ENCODE data around the gene PPP4R2. TPM values are rescaled to one million over a fixed set of nuclear protein-coding genes. Genes with fewer than 3 reads are reported as not detected.

PPP4R2 gene
- total RNA-seq, 1 experiment from 2014 or later: 63.2 TPM

DNA sequence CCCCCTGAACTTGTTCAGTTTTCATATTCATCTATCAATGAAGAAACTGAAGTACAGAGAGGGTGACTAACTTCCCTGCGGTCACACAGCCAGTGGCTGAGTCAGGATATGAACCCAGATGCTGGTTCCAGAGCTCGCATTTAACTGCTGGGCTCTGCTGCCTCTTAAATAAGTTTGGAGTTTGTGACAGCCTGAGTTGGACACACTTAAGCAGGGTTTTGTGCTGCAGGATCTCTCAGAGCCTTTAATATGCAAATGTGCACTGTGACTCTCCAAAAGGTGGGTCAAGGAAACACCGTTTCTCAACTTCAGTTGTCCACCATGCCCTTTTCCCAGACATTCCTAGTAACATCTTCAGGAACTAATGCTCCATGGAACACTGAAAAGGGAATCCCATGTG is 110.6 kb downstream of the PPP4R2 start:
- POLR2A ChIA-PET (ENCODE audit: unreplicated experiment): no interaction called here
- no peaks in the 10 kb centered on the region for H3K9me3 ChIP-seq (ENCODE audit: insufficient read depth, low read depth)
- no peak overlapping the region for H2AFZ ChIP-seq
- no TSS peak for BruUV-seq (replicated peaks)
- no peaks in the 10 kb centered on the region for H3F3A ChIP-seq (ENCODE audit: insufficient read depth, low read depth)
- no peaks in the 10 kb centered on the region for H3K79me2 ChIP-seq (ENCODE audit: low read depth)
- H4K20me1 ChIP-seq (ENCODE audit: insufficient read depth): no peaks in the 10 kb centered on the region
- no peak overlapping the region for H3K4me2 ChIP-seq
- no peaks in the 10 kb centered on the region for H3K9me2 ChIP-seq (ENCODE audit: insufficient read depth)
- H3K4me3 ChIP-seq: no peak overlapping the region
- H3K36me3 ChIP-seq (ENCODE audit: low read depth): no peaks in the 10 kb centered on the region
- CTCF ChIA-PET: no interaction called here
- DNase-seq: no peak
- no peak for TF ChIP-seq EZH2 (IDR thresholded peaks at IDR 0.05; ENCODE audit: low read depth)
- TF ChIP-seq, protein P1, sequence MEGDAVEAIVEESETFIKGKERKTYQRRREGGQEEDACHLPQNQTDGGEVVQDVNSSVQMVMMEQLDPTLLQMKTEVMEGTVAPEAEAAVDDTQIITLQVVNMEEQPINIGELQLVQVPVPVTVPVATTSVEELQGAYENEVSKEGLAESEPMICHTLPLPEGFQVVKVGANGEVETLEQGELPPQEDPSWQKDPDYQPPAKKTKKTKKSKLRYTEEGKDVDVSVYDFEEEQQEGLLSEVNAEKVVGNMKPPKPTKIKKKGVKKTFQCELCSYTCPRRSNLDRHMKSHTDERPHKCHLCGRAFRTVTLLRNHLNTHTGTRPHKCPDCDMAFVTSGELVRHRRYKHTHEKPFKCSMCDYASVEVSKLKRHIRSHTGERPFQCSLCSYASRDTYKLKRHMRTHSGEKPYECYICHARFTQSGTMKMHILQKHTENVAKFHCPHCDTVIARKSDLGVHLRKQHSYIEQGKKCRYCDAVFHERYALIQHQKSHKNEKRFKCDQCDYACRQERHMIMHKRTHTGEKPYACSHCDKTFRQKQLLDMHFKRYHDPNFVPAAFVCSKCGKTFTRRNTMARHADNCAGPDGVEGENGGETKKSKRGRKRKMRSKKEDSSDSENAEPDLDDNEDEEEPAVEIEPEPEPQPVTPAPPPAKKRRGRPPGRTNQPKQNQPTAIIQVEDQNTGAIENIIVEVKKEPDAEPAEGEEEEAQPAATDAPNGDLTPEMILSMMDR (conservative IDR thresholded peaks at IDR 0.05): no peak
- intact Hi-C loops (cut with micrococcal nuclease; ENCODE audit: unreplicated experiment): no loop called here
- H3K27me3 ChIP-seq (ENCODE audit: insufficient read depth, low read depth): peaks cover 29% of the 10 kb centered on the region
- H3K4me1 ChIP-seq (replicated peaks; ENCODE audit: insufficient read depth): no peaks in the 10 kb centered on the region
- H3K27ac ChIP-seq: no peak overlapping the region

DNA sequence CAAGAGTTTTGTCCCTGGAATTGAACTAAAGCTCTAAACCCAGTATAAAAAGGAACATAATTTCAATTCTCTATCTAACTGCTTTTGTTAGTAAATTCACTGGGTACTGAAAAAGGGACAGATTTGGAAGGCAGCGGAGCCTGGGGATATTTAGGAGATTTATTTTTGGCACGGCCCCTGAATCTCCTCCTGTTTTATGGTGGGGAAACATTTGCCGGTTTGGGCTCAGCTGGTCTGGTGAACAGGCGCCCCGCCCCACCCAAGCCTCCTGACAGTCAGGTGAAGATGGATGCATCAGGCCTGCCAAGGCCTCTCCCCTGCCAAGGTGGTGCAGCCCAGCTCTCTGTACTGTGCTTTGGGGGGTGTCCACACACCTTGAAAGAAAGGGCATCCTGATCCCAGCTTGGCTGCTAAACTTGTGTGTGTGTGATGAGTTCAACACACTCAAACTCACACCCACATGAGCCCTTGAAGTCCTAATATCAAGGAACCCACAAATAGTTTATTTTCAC is 111.1 kb downstream of the PPP4R2 start:
- H3K4me1 ChIP-seq (replicated peaks; ENCODE audit: insufficient read depth): no peaks in the 10 kb centered on the region
- no peaks in the 10 kb centered on the region for H3F3A ChIP-seq (ENCODE audit: insufficient read depth, low read depth)
- H3K27ac ChIP-seq: no peak overlapping the region
- H3K9me3 ChIP-seq (ENCODE audit: insufficient read depth, low read depth): no peaks in the 10 kb centered on the region
- H4K20me1 ChIP-seq (ENCODE audit: insufficient read depth): no peaks in the 10 kb centered on the region
- intact Hi-C loops (cut with micrococcal nuclease; ENCODE audit: unreplicated experiment): no loop called here
- no peak for DNase-seq
- H3K36me3 ChIP-seq (ENCODE audit: low read depth): no peaks in the 10 kb centered on the region
- H2AFZ ChIP-seq: no peak overlapping the region
- H3K9me2 ChIP-seq (ENCODE audit: insufficient read depth): no peaks in the 10 kb centered on the region
- H3K79me2 ChIP-seq (ENCODE audit: low read depth): no peaks in the 10 kb centered on the region
- POLR2A ChIA-PET (ENCODE audit: unreplicated experiment): no interaction called here
- H3K4me3 ChIP-seq: no peak overlapping the region
- TF ChIP-seq, protein P1 (conservative IDR thresholded peaks at IDR 0.05): no peak
- TF ChIP-seq EZH2 (IDR thresholded peaks at IDR 0.05; ENCODE audit: low read depth): no peak
- peaks cover 29% of the 10 kb centered on the region for H3K27me3 ChIP-seq (ENCODE audit: insufficient read depth, low read depth)
- CTCF ChIA-PET: no interaction called here
- no TSS peak for BruUV-seq (replicated peaks)
- H3K4me2 ChIP-seq: no peak overlapping the region

DNA sequence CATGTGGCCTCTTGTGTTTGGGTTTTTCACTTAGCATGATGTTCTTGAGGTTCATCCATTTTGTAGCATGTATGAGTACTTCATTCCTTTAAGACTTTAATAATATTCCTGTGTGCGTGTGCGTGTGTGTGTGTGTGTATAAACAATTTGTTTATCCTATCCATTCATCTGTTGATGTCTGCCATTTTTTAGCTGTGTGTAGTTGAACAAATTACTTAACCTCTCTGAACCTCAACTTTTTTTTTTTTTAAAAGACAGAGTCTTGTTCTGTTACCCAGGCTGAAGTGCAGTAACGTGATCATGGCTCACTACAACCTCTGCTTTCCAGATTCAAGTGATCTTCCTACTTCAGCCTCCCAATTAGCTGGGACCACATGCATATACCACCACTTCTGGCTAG is 112.1 kb downstream of the PPP4R2 start:
- no peak for DNase-seq
- no peaks in the 10 kb centered on the region for H4K20me1 ChIP-seq (ENCODE audit: insufficient read depth)
- no peaks in the 10 kb centered on the region for H3K9me3 ChIP-seq (ENCODE audit: insufficient read depth, low read depth)
- no peaks in the 10 kb centered on the region for H3K36me3 ChIP-seq (ENCODE audit: low read depth)
- no peaks in the 10 kb centered on the region for H3K9me2 ChIP-seq (ENCODE audit: insufficient read depth)
- no peaks in the 10 kb centered on the region for H3K4me1 ChIP-seq (replicated peaks; ENCODE audit: insufficient read depth)
- no peak overlapping the region for H3K4me3 ChIP-seq
- H2AFZ ChIP-seq: no peak overlapping the region
- no peaks in the 10 kb centered on the region for H3F3A ChIP-seq (ENCODE audit: insufficient read depth, low read depth)
- POLR2A ChIA-PET (ENCODE audit: unreplicated experiment): no interaction called here
- intact Hi-C loops (cut with micrococcal nuclease; ENCODE audit: unreplicated experiment): no loop called here
- CTCF ChIA-PET: no interaction called here
- H3K27ac ChIP-seq: no peak overlapping the region
- TF ChIP-seq EZH2 (IDR thresholded peaks at IDR 0.05; ENCODE audit: low read depth): no peak
- TF ChIP-seq, protein P1 (conservative IDR thresholded peaks at IDR 0.05): no peak
- no TSS peak for BruUV-seq (replicated peaks)
- no peak overlapping the region for H3K4me2 ChIP-seq
- no peaks in the 10 kb centered on the region for H3K79me2 ChIP-seq (ENCODE audit: low read depth)
- H3K27me3 ChIP-seq (ENCODE audit: insufficient read depth, low read depth): peaks cover 21% of the 10 kb centered on the region
